ENCODE results near the gene ABCA10.

The ABCA10 gene

GRCh38 chr17:69164206-69164605, 64.4 kb downstream of the ABCA10 start:
- no peak for DNase-seq

GRCh38 chr17:69159418-69159817, 69.2 kb downstream of the ABCA10 start:
- DNase-seq: no peak

GRCh38 chr17:69154267-69154666, 74.4 kb downstream of the ABCA10 start:
- DNase-seq: no peak

- DNase-seq: no peak
These were observed 78.3 kb downstream of the ABCA10 start for GRCh38 chr17:69150333-69150732.

- DNase-seq: no peak
These were observed 81.2 kb downstream of the ABCA10 start for GRCh38 chr17:69147460-69147859.

GRCh38 chr17:69144331-69145255, 84.0 kb downstream of the ABCA10 start:
- DNase-seq: no peak

- no peak for DNase-seq
These were observed 84.9 kb downstream of the ABCA10 start for GRCh38 chr17:69143683-69144231.

GRCh38 chr17:69143151-69143550, 85.5 kb downstream of the ABCA10 start:
- no peak for DNase-seq

GRCh38 chr17:69142175-69142802, 86.3 kb downstream of the ABCA10 start:
- no peak for DNase-seq

GRCh38 chr17:69141431-69142174, 87.0 kb downstream of the ABCA10 start, which contains the start of gene ABCA6:
Gene ABCA6, minus strand, starts transcription at chr17:69141895. Its CDS starts 1,192 bp downstream, at chr17:69140703.
- DNase-seq: no peak

GRCh38 chr17:69134112-69134511, 94.5 kb downstream of the ABCA10 start:
- no peak for DNase-seq

GRCh38 chr17:69130627-69131296, 97.9 kb downstream of the ABCA10 start:
- no peak for DNase-seq

GRCh38 chr17:69123626-69124025, 105.0 kb downstream of the ABCA10 start:
- DNase-seq: no peak

GRCh38 chr17:69122065-69122464, 106.6 kb downstream of the ABCA10 start:
- DNase-seq: no peak

- no peak for DNase-seq
These were observed 110.5 kb downstream of the ABCA10 start for GRCh38 chr17:69117855-69118784.

- DNase-seq: no peak
These were observed 116.8 kb downstream of the ABCA10 start for GRCh38 chr17:69111794-69112193.

GRCh38 chr17:69105907-69106730, 122.5 kb downstream of the ABCA10 start:
- DNase-seq: no peak

- DNase-seq: no peak
These were observed 124.9 kb downstream of the ABCA10 start for GRCh38 chr17:69103557-69104233.

- no peak for DNase-seq
These were observed 130.0 kb downstream of the ABCA10 start for GRCh38 chr17:69098625-69099024.
